Left colon (tissue), 2 donors: ENCODE data around the gene PTBP2. TPM values are rescaled to one million over a fixed set of nuclear protein-coding genes. Genes with fewer than 3 reads are reported as not detected.
"Not testable (repeated sequence)": the region's sequence is repeated elsewhere in the genome, so short reads cannot be mapped to it uniquely, and the experiment has no call there.

ENCODE experiments used
- ATAC-seq: fragments of 200-7000 bp; cut with Tn5 transposase; one replicate; pipeline ENCODE4 v1.9.1; 2020; ENCODE audit warnings: mild to moderate bottlenecking, moderate library complexity
- DNase-seq, 2 donors: peaks; one replicate each; pipeline ENCODE4 v3.0.0-alpha.2; 2020
- intact Hi-C, 2 donors: fragments of 100-400 bp; cut with DNase I in 1 of 2; cut with micrococcal nuclease in 1 of 2; formaldehyde crosslinking; loops; one replicate each; pipeline versions ENCODE4 v1.11.2 to v1.14.0; 2022; cut with DNase I, micrococcal nuclease
- total RNA-seq, 2 donors: library from RNA; stranded (reverse); fragmentation: NEBNext Ultra II Directional; extraction: Animal tissue kit (Norgen Biotek cat#: 25700); gene quantifications; one replicate each; pipeline ENCODE4 v1.2.1, GENCODE V29; 2021
- donor health status: DM: no; HTN: no; CAD: no.
- donor health status: DM: yes; HTN: yes; CAD: no.

The PTBP2 gene
- total RNA-seq, 2 donors from 2014 or later, result 9.8 to 15.9 TPM

- DNase-seq (no peak), ATAC-seq (no peak)
- intact Hi-C loops, result no loop called here
Observed at GRCh38 chr1:96792220-96792619, 70.6 kb downstream of the PTBP2 start.

GRCh38 chr1:96801696-96802095 lies 80.1 kb downstream of the PTBP2 start:
- DNase-seq, intact Hi-C loops, ATAC-seq: not testable (repeated sequence)

- no peak for ATAC-seq
- DNase-seq, result no peak
- intact Hi-C loops, result no loop called here
Observed at GRCh38 chr1:96804648-96805047, 83.1 kb downstream of the PTBP2 start.

- intact Hi-C loops, result no loop called here
- DNase-seq (no peak), ATAC-seq (no peak)
Observed at GRCh38 chr1:96808191-96808590, 86.6 kb downstream of the PTBP2 start.

- no peak for ATAC-seq
- no peak for DNase-seq
- intact Hi-C loops, result no loop called here
Observed at GRCh38 chr1:96815914-96816313, 94.3 kb downstream of the PTBP2 start.

- ATAC-seq, result no peak
- intact Hi-C loops, result no loop called here
- no peak for DNase-seq
Observed at GRCh38 chr1:96820107-96820506, 98.5 kb downstream of the PTBP2 start.

- DNase-seq (no peak), ATAC-seq (no peak)
- intact Hi-C loops, result no loop called here
Observed at GRCh38 chr1:96820671-96821070, 99.1 kb downstream of the PTBP2 start.

- intact Hi-C loops, result no loop called here
- ATAC-seq (no peak), DNase-seq (no peak)
Observed at GRCh38 chr1:96825231-96825630, 103.6 kb downstream of the PTBP2 start.

- DNase-seq (no peak), ATAC-seq (no peak)
- intact Hi-C loops, result no loop called here
Observed at GRCh38 chr1:96825950-96826576, 104.5 kb downstream of the PTBP2 start.

GRCh38 chr1:96833376-96833775 lies 111.8 kb downstream of the PTBP2 start:
- ATAC-seq (no peak), DNase-seq (no peak)
- intact Hi-C loops, result no loop called here

- ATAC-seq (no peak), DNase-seq (no peak)
- intact Hi-C loops, result no loop called here
Observed at GRCh38 chr1:96834986-96835385, 113.4 kb downstream of the PTBP2 start.

- intact Hi-C loops, result no loop called here
- no peak for ATAC-seq
- no peak for DNase-seq
Observed at GRCh38 chr1:96837057-96837780, 115.6 kb downstream of the PTBP2 start.

- no peak for DNase-seq
- ATAC-seq, result no peak
- intact Hi-C loops, result no loop called here
Observed at GRCh38 chr1:96837781-96838216, 116.2 kb downstream of the PTBP2 start.

GRCh38 chr1:96840396-96840795 lies 118.8 kb downstream of the PTBP2 start:
- intact Hi-C loops, result no loop called here
- no peak for ATAC-seq
- no peak for DNase-seq

- ATAC-seq, result no peak
- intact Hi-C loops, result no loop called here
- no peak for DNase-seq
Observed at GRCh38 chr1:96842215-96842614, 120.6 kb downstream of the PTBP2 start.

- intact Hi-C loops, result no loop called here
- DNase-seq (no peak), ATAC-seq (no peak)
Observed at GRCh38 chr1:96843196-96843595, 121.6 kb downstream of the PTBP2 start.

GRCh38 chr1:96843601-96844000 lies 122.0 kb downstream of the PTBP2 start:
- intact Hi-C loops, result no loop called here
- DNase-seq, result no peak
- ATAC-seq, result no peak

GRCh38 chr1:96845464-96845863 lies 123.9 kb downstream of the PTBP2 start:
- intact Hi-C loops, result no loop called here
- peak; percentile 72 for ATAC-seq
- DNase-seq, result peak in 1 of 2 donors; percentile 40

- intact Hi-C loops, result no loop called here
- ATAC-seq, result no peak
- DNase-seq, result no peak
Observed at GRCh38 chr1:96861836-96862235, 140.3 kb downstream of the PTBP2 start.

GRCh38 chr1:96863449-96863848 lies 141.9 kb downstream of the PTBP2 start:
- intact Hi-C loops, result no loop called here
- no peak for ATAC-seq
- no peak for DNase-seq
